Measurements from ENCODE around the gene PLEKHA1.

Gene PLEKHA1

GRCh38 chr10:122460891-122461293 is 86.4 kb downstream of the PLEKHA1 start:
- Histone ChIP-seq H3K27me3 (ENCODE audit: insufficient read depth, low read depth, severe bottlenecking) (no peaks in the 10 kb centered on the region), H3K9me3 (ENCODE audit: severe bottlenecking) (no peaks in the 10 kb centered on the region), H3K4me3 (ENCODE audit: low read depth, low read length) (peak overlapping the region; percentile 43), H3K27ac (no peak overlapping the region), H3K36me3 (no peaks in the 10 kb centered on the region)
- no peak for TF ChIP-seq CTCF (IDR thresholded peaks at IDR 0.05; ENCODE audit: low read depth, low read length)
- no peak for DNase-seq

- DNase-seq = peak; percentile 65
- no peaks in the 10 kb centered on the region for H3K27me3 ChIP-seq (ENCODE audit: insufficient read depth, low read depth, severe bottlenecking)
These were observed 86.8 kb downstream of the PLEKHA1 start, which contains the start of gene HTRA1 for GRCh38 chr10:122461367-122461728. HTRA1 (plus strand) TSS chr10:122461553; CDS start chr10:122461653, 100 bp downstream.

GRCh38 chr10:122461729-122462532 is 87.4 kb downstream of the PLEKHA1 start:
- no peaks in the 10 kb centered on the region for H3K36me3 ChIP-seq
- TF ChIP-seq CTCF (IDR thresholded peaks at IDR 0.05; ENCODE audit: low read depth, low read length) = no peak
- no peak overlapping the region for H3K27ac ChIP-seq
- no peaks in the 10 kb centered on the region for H3K27me3 ChIP-seq (ENCODE audit: insufficient read depth, low read depth, severe bottlenecking)
- no peak for DNase-seq
- no peak overlapping the region for H3K4me3 ChIP-seq (ENCODE audit: low read depth, low read length)
- H3K9me3 ChIP-seq (ENCODE audit: severe bottlenecking) = no peaks in the 10 kb centered on the region

More at GRCh38 chr10:122461367-122461728, 86.8 kb downstream of the PLEKHA1 start, which contains the start of gene HTRA1:
- H3K4me3 ChIP-seq (ENCODE audit: low read depth, low read length) = peak within 1 kb of the TSS; percentile 43
- no peak for TF ChIP-seq CTCF (IDR thresholded peaks at IDR 0.05; ENCODE audit: low read depth, low read length)
- no peaks in the 10 kb centered on the region for H3K9me3 ChIP-seq (ENCODE audit: severe bottlenecking)
- no peaks in the 10 kb centered on the region for H3K36me3 ChIP-seq
- no peak within 1 kb of the TSS for H3K27ac ChIP-seq

- Histone ChIP-seq H3K27me3 (ENCODE audit: insufficient read depth, low read depth, severe bottlenecking) (no peaks in the 10 kb centered on the region), H3K4me3 (ENCODE audit: low read depth, low read length) (no peak overlapping the region), H3K9me3 (ENCODE audit: severe bottlenecking) (no peaks in the 10 kb centered on the region), H3K36me3 (no peaks in the 10 kb centered on the region), H3K27ac (no peak overlapping the region)
- no peak for DNase-seq
- no peak for TF ChIP-seq CTCF (IDR thresholded peaks at IDR 0.05; ENCODE audit: low read depth, low read length)
These were observed 88.3 kb downstream of the PLEKHA1 start for GRCh38 chr10:122462533-122463465.

- DNase-seq = no peak
- H3K4me3 ChIP-seq (ENCODE audit: low read depth, low read length) = no peak overlapping the region
These were observed 89.2 kb downstream of the PLEKHA1 start for GRCh38 chr10:122463466-122464249.

More at GRCh38 chr10:122463466-122464249, 89.2 kb downstream of the PLEKHA1 start:
- no peak for TF ChIP-seq CTCF (IDR thresholded peaks at IDR 0.05; ENCODE audit: low read depth, low read length)
- H3K9me3 ChIP-seq (ENCODE audit: severe bottlenecking) = no peaks in the 10 kb centered on the region
- H3K27me3 ChIP-seq (ENCODE audit: insufficient read depth, low read depth, severe bottlenecking) = no peaks in the 10 kb centered on the region
- no peaks in the 10 kb centered on the region for H3K36me3 ChIP-seq
- no peak overlapping the region for H3K27ac ChIP-seq

Measured in WERI-Rb-1 (cell line).